GM12874 (cell line): ENCODE results near the gene DAP.

ENCODE experiments used
- CTCF ChIP-seq: IDR thresholded peaks from 2 replicates; pipeline ENCODE4 v1.5.1; 2011; ENCODE audit warnings: low read depth, mild to moderate bottlenecking, control low read depth, low read length, moderate library complexity; ENCODE audit not compliant: insufficient read depth

DAP gene

GRCh38 chr5:10747678-10748622 is 13.1 kb downstream of the DAP start:
- TF ChIP-seq CTCF: no peak

GRCh38 chr5:10746711-10747110 is 14.3 kb downstream of the DAP start:
- TF ChIP-seq CTCF: no peak

- no peak for TF ChIP-seq CTCF
Observed at GRCh38 chr5:10745133-10745532, 15.9 kb downstream of the DAP start.

- no peak for TF ChIP-seq CTCF
Observed at GRCh38 chr5:10744681-10745080, 16.4 kb downstream of the DAP start.

- no peak for TF ChIP-seq CTCF
Observed at GRCh38 chr5:10743951-10744350, 17.1 kb downstream of the DAP start.

- TF ChIP-seq CTCF: no peak
Observed at GRCh38 chr5:10743526-10743925, 17.5 kb downstream of the DAP start.

- no peak for TF ChIP-seq CTCF
Observed at GRCh38 chr5:10741661-10742060, 19.4 kb downstream of the DAP start.
